Measurements from ENCODE around the gene CDS1.
A peak's percentile ranks its signal among the peaks of the same experiment; 100 is the strongest.
"Not testable (repeated sequence)": the region's sequence is repeated elsewhere in the genome, so short reads cannot be mapped to it uniquely, and the experiment has no call there.

CDS1 gene

DNA sequence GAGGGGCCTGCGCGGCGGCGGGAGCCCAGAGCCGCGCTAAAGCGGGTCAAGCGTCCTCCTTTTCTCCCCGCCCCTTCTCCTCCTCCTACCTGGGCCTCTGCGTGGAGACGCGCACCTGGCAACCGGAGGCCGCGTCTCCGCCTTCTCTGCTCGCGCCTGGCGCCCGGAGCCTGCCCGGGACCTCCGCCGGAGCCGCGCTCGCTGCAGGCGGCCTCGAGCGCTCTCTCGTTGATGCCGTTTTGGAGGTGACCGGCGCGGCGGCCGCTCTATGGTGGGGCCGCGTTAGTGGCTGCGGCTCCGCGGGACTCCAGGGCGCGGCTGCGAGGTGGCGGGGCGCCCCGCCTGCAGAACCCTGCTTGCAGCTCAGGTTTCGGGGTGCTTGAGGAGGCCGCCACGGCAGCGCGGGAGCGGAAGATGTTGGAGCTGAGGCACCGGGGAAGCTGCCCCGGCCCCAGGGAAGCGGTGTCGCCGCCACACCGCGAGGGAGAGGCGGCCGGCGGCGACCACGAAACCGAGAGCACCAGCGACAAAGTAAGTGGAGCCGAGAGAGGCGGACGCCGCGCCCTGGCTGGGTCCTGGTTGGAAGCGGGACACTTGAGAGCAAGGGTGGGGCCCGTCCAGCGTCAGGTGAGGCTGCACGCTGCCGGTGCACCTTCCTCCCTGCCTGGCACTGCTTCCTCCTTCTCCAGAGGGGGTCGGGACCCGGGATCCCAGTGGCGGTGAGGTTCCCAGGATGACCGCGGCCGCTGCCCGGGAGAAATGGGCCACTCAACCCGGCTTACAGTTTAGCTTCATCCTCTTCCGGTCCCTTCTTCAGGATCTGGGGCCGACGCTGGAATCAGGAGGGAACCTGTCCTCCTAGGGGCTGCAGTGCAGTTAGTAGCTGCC, at the start of gene CDS1:
CDS1 (plus strand) TSS at position 140 of the 888 bp plus-strand sequence; CDS start at position 415, 275 bp downstream.
- peak in 20 of 56 donors; percentile 5 to 64 (median 41) for DNase-seq

DNA sequence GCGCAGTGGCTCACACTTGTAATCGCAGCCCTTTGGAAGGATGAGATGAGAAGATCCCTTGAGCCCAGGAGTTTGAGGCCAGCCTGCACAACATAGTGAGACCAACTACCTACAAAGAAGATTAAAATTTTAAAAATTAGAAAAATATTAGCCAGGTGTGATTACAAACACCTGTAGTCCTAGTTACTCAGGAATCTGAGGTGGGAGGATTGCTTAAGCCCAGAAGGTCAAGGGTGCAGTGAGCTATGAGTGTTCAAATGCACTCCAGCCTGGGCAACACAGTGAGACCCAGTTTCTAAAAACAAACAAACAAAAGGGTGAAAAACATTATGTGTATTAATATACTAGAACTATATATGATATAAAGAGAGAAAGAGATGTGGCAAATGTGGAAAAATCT, 47.0 kb upstream of the CDS1 start:
- no peak for DNase-seq

DNA sequence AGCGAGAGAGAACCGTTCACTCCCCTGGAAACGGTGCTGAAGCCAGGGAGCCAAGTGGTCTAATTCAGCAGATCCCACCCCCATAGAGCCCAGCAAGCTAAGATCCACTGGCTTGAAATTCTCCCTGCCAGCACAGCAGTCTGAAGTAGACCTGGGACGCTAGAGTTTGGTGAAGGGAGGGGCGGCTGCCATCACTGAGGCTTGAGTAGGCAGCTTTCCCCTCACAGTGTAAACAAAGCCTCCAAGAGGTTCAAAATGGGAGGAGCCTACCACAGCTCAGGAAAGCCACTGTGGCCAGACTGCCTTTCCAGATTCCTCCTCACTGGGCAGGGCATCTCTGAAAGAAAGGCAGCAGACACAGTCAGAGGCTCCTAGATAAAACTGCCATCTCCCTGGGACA, 37.8 kb upstream of the CDS1 start:
- no peak for DNase-seq

DNA sequence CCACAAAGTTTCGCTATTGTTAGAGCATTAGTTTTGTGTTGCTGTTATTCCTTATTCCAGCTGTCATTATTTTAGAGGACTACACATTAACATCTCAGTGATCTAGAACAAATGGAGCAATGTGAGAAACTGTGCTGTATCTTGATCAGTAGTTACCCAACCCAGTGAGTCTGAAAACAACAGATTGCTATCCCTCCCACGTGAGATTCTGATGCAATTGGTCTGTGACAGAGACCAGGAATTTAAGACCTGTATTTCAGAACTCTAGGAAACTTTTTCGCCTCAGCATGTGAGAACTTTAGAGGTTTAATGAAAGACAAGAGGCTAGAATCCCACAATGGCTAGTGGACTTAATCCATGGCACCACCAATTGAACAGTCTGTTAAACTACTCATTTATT, 35.7 kb upstream of the CDS1 start:
- no peak for DNase-seq

DNA sequence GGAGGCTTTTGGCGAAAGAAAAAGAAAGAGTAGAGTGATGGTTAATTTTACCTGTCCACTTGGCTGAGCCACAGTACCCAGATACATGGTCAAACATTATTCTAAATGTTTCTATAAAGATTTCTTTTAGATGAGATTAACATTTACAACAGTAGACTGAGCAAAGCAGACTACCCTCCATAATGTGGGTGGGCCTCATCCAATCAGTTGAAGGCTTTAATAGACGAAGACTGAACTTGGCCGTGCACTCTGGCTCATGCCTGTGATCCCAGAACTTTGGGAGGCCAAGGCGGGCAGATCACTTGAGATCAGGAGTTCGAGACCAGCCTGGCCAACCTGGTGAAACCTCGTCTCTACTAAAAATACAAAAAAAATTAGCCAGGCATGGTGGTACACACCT, 33.7 kb upstream of the CDS1 start:
- not testable (repeated sequence) for DNase-seq

DNA sequence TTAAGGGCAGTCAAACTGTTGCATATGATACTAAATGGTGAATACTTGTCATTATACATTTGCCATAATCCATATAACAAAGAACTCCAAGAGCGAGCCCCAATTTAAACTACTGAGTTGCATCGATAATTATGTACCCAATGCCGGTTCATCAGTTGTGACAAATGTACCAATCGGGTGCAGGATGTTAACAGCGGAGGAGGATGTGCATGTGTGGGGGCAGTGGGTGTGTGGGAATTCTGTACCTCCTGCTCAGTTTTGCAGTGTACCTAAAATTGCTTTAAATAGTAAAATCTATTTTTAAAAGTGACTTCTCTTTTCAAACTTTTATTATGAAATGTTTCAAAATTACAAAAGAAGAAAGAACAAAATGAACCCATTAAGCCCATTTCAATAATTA, 20.8 kb upstream of the CDS1 start:
- no peak for DNase-seq

DNA sequence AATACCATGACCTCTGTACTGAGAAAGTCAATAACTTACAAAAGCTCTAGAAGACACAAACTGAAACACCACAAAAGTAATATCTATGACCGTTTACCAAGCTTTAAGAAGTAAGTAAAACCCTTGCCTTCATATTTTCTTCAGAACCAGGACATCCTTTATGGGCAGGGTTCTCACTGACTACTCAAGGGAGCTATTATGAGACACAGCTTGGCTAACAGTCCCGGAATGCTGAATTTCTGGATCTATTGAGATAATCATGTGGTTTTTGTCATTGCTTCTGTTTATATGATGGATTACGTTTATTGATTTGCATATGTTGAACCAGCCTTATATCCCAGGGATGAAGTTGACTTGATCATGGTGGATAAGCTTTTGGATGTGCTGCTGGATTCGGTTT, 19.9 kb upstream of the CDS1 start:
- no peak for DNase-seq

DNA sequence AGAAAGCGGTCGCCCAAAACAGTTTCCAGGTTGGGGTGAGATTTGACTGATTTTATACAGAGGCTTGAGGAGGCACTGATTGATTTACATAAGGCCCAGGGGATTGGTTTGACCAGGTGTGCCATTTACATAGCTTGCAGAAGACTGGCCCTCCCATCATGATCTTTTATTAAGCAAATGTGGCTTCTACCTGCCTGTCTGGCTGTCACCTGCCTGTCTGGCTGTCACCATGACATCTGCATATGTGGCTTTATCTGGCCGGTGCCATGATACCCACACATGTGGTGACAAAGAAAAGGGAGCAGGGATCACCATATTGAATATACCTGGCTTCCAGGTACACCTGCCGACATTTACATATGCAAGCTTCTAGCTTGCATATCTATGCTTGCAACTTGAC, 17.0 kb upstream of the CDS1 start:
- no peak for DNase-seq

DNA sequence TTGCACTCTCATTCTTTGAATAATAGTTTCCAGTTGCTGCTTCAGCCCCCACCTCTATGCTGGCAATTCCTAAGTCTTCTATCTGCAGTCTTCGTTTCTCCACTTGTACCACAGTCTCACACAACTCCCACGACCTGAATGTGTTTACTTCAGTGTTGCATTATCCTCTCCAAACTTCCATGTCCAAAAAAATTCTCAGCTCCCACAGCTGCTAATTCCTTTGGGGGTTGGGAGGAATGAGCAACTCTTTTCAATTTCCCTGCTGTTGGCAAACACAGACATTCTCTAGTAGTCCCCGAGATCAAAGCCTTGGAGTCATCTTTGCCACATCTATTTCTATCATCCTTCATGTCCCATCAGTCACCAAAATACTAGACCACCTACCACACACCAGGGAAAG, 14.4 kb upstream of the CDS1 start:
- no peak for DNase-seq

DNA sequence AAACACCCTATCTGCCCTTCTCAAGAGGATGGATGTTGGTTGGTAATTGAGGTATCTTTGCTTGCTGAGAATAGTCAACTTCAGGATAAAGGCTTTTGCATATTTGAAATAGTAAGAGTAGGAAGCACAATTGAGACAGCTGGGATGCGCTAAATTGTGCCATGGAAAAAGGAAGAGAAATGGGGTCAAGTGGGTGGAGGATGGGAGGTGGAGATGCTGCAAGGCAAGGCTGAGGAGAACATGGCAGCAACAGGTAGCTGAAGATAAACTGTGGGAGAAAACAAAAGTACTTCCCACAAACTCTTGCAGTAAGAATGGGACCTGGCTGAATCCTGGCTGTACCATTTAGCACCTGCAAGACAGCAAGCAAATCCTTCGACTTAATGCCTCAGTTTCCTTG, 13.9 kb upstream of the CDS1 start:
- DNase-seq: no peak

DNA sequence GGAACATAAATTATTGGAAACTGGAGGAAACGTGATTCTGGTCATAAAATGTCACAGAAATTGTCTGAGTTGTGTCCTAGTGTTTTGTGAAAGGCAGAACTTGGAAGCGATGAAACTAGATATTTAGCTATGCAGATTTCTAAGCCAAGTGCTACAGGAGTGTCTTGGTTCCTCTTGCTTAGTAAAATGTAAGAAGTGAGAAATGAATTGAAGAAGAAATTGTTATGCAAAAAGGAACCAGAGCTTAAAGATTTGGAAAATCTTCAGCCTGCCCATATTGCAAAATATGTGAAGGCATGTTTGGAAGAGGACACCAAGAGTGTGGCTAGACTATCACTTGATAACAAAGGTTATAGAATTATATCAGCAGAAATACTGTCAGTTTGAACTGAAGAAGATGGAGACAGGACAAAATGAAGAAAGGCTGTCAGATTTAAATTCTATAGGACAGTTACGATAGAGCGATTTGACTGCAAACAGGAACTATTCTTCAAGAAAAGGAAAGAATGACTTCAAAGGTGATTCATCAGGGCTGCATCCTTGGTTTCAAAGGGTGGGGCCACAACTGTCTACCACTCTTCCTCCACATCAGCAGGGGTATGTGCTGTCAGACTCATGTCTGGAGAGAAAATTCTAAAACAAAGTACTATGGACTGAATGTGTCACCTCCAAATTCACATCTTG, 9.4 kb upstream of the CDS1 start:
- DNase-seq: no peak

DNA sequence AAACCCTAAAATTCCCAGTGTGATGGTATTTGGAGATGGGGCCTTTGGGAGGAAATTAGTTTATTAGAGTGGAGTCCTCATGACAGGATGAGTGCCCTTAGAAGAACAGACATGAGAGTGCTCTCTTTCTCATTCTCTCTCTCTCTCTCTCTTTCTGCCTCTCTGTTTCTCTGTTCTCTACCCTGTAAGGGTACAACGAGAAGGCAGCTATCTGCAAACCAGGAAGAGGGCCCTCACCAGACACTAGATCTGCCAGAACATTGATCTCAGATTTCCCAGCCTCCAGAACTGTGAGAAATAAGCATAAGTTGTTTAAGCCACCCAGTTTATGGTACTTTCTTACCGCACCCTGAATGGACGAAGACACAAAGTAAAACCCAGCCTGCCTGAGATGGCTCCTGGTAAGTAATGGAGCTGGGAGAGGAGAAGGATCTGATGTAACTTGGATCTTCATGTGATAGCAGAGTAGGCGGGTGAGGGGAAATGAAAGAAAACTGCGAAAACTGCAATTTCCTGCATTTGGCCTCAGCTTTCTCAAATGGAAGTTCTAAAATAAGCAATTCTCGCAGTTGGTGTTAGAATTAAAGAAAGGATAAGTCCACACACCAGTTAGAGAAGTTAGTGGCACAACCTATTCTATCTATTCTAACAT, 8.7 kb upstream of the CDS1 start:
- DNase-seq: peak in 1 of 56 donors; percentile 34

DNA sequence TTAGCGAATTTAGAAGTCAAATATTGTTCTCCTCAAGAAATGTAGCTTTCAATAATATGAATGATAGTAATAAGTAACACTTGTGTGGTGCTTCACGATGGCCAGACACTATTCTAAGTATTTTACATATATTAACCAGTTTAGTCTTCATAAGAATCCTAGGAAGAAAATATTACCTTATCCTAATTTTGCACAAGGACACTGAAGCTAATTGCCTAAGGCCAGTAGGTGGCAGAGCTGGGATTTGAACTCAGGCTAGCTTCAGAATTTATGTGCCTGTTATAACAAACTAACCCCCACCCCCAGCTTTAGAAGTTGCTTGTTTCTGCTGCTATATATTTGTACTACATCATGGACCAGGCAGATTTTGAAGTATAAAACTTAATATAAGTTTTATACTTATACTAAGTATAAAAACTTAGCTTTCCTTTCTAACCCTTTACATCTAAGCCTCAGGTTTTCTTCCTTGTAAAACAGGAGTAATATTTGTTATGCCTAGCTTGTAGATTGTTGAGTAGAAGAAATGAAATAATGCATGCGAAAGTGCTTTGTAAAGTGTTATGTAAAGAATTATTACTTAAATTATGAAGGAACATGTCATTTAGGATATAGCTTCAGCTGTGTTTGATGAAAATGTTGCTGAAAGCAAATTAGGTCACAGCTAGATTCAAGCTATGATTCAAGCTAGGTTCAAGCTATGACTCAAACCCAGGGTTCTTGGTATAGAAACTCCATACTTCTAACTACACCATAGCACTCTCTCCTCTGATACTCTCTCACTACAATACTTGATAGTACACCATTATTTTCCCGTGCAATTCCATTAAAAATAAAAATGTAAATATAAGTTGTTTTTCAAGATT, 4.2 kb upstream of the CDS1 start:
- peak in 15 of 56 donors; percentile 2 to 46 (median 5) for DNase-seq

DNA sequence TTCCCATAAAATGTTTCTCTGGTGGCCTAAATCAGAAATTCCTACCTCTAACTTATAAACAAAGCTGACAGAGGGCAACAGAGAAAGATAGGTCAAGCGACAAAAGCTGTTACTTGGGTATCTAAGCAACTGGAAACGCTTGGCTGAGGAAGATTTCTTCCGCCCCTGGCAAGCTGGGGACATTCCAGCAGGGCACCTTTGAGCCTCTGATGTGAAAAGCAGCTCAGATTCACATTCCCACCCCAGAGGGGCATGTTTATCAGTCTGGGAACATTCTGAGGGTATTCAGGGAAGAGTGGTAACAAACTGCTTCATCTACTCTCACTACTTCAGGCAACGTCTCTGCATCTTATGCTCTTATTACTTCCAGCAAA, 3.5 kb upstream of the CDS1 start:
- peak in 2 of 56 donors; percentile 4 to 5 for DNase-seq

DNA sequence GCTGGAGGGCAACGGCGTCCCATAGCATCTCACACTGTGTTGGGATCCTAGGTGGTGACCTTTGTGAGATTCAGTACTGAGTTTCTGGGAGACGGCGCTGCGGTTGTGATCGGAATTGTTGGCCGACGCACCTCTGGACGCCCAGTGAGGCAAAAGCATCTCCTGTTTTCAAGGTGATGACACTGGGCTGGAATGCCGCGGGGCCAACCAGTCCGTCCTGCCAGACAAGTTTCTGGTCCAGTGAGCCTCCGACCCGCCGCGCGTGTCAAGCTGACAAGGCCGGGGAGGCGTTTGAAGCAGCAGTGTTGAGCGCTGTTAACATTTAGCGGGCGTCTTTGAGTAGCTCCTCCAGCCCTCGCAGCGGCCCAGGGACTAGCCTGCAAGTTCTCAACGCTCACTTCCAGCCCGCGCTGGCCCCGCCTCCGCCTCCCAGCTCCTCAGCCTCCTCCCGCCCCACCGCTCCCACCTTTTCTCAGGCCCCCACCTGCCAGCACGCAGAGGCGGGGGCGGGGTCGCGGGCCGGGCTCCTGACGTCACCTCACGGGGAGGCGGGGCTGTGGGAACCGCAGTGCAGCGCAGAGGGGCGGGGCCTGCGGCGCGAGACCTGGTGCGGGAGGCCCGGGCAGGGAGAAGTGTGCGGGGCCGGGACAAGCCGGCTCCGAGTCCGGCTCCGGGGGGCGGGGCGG, 482 bp upstream of the CDS1 start:
- DNase-seq: peak in 55 of 56 donors; percentile 29 to 96 (median 75)

DNA sequence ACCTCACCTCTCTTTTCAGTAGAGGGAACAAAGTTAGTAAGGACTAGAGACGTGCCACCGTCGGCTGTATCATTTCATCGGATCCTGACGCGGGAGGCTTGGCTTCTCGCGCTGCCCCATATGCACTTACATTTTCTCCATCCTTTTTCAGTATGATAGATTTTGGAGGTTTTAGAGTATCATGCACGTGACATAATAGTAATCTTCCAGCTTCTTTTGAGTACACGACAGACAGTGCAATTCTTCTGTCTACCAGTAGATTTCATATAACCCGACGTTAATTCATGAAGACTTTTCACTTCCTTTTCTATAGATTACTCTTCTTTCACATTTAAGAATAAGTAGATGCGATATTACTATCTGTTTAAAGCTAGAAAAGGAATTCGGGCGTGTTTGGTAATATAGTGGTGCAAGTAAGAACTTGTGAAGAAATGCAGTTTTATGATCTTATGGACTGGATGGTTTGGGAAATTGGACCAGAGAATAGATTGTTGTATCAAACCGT, 1.0 kb downstream of the CDS1 start:
- no peak for DNase-seq

DNA sequence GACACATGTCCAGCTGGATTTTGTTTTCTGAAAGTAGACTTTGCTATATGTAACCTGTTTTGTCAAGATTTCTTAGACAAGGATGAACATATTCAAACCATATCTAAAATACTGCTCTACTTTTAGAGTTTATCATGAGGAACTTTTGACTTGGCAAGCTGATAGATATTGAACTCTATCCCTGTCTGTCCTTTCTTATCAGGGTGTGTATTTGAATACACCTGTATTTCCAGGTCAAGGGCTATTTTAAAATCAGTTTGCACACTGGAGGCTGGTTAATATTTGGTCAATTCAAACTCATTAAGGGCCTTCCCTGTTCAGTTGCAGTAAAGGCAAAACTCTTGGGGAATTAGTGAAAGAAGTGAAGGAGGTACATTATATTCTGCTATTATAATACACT, 2.3 kb downstream of the CDS1 start:
- no peak for DNase-seq

DNA sequence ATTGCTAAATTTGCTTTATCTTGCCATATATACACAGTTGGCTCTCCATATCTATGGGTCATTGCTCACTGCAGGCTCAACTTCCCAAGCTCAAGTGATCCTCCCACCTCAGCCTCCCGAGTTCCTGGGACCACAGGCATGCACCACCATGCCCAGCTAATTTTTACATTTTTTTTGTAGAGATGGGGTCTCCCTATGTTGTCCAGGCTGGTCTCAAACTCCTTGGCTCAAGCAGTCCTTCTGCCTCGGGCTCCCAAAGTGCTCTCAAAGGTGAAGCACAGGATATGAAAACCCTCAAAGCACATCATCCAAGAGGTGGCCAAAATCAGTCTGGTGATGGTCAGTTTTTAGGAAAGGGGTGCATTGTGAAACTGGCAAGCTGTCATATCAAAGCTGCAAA, 11.8 kb downstream of the CDS1 start:
- no peak for DNase-seq

DNA sequence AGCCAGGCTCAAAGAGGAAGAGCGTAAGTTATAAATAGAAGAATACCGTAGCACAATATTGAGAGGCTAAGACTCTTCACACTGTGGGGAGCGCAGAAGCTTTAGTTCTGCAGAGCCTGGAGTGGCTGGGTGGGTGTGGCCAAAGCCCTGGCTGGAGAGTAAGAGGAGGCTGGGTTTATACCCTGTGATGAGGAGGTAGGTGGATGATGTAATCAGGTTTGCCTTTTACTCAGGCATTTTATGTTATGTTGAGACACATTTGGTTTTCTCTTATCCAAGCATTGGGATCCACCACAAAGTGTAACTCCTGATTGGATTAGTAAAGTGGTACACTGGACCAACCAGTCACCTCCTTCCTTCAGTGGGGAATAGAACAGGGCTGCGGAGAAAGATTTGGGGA, 13.9 kb downstream of the CDS1 start:
- no peak for DNase-seq

DNA sequence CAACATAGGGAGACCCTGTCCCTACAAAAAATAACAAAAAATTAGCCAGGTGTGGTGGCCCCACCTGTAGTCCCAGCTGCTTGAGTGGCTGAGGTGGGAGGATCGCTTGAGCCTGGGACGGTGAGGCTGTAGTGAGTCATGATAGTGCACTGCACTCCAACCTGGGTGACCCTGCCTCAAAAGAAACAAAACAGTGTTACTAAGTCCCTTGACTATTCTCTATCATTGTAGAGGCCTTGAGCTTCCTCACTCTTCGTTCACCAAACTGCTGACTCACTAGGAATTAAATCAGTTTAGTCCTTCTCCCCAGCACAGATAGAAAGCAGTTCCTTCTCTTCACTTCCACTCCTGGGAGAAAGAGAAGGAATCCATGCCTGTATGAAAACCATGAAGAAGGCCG, 14.5 kb downstream of the CDS1 start:
- no peak for DNase-seq

DNA sequence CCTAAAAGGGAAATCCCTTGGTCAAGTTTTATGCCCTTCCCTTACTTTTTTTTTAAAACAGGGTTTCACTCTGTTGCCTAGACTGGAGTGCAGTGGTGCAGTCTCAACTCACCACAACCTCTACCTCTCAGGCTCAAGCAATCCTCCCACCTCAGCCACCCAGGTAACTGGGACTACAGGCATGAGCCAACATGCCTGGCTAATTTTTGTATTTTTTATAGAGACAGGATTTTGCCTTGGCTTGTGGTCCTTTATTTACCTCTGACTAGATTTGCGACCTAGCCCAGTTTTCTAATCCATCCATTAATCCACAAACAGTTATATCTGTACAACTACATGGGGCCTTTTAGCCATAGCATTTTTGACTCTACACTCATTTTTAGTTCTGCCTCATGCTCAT, 23.7 kb downstream of the CDS1 start:
- no peak for DNase-seq

Measured in amygdala (tissue), 56 donors.